ENCODE measurements around the gene CDC20. TPM values are rescaled to one million over a fixed set of nuclear protein-coding genes. Genes with fewer than 3 reads are reported as not detected.

Gene CDC20
- total and polyA plus RNA-seq, 4 donors, result 0.36 to 1.1 (median 0.84) TPM

- Histone ChIP-seq H3K36me3 (ENCODE audit: control insufficient read depth in 1 of 2, insufficient read depth in 2 of 2, low read length in 1 of 2) (no peaks in the 10 kb centered on the region), H3K27me3 (ENCODE audit: control insufficient read depth in 1 of 2, insufficient read depth in 2 of 2, low read length in 1 of 2) (no peaks in the 10 kb centered on the region), H3K27ac (ENCODE audit: low read depth in 1 of 2, low read length in 2 of 2) (no peak overlapping the region), H3K9me3 (ENCODE audit: control insufficient read depth, low read length) (no peaks in the 10 kb centered on the region), H3K4me1 (ENCODE audit: control insufficient read depth in 1 of 2, insufficient read depth in 2 of 2, low read length in 2 of 2) (no peaks in the 10 kb centered on the region), H3K4me3 (ENCODE audit: low read length in 2 of 2) (no peak overlapping the region)
- DNase-seq (peak; percentile 14 to 37), ATAC-seq (ENCODE audit: low FRiP score) (no peak)
- intact Hi-C loops (cut with DNase I), result no loop called here
- 90 to 91% methylated on average over 10 of the region's 10 CpGs for WGBS, 2 donors
Measured at GRCh38 chr1:43315963-43316737, 42.6 kb upstream of the CDC20 start.

GRCh38 chr1:43316738-43317520 is 41.9 kb upstream of the CDC20 start:
- H3K36me3 ChIP-seq (ENCODE audit: control insufficient read depth in 1 of 2, insufficient read depth in 2 of 2, low read length in 1 of 2), result no peaks in the 10 kb centered on the region
- WGBS, 2 donors, result 88 to 90% methylated on average over 16 of the region's 16 CpGs
- no peak overlapping the region for H3K27ac ChIP-seq (ENCODE audit: low read depth in 1 of 2, low read length in 2 of 2)
- no peak for ATAC-seq (ENCODE audit: low FRiP score)
- peak; percentile 34 to 59 for DNase-seq
- H3K4me1 ChIP-seq (ENCODE audit: control insufficient read depth in 1 of 2, insufficient read depth in 2 of 2, low read length in 2 of 2), result no peaks in the 10 kb centered on the region
- intact Hi-C loops (cut with DNase I), result no loop called here
- no peak overlapping the region for H3K4me3 ChIP-seq (ENCODE audit: low read length in 2 of 2)
- no peaks in the 10 kb centered on the region for H3K9me3 ChIP-seq (ENCODE audit: control insufficient read depth, low read length)
- no peaks in the 10 kb centered on the region for H3K27me3 ChIP-seq (ENCODE audit: control insufficient read depth in 1 of 2, insufficient read depth in 2 of 2, low read length in 1 of 2)

- intact Hi-C loops (cut with DNase I), result no loop called here
- DNase-seq (peak; percentile 17 to 40), ATAC-seq (ENCODE audit: low FRiP score) (no peak)
- Histone ChIP-seq H3K36me3 (ENCODE audit: control insufficient read depth in 1 of 2, insufficient read depth in 2 of 2, low read length in 1 of 2) (no peaks in the 10 kb centered on the region), H3K27me3 (ENCODE audit: control insufficient read depth in 1 of 2, insufficient read depth in 2 of 2, low read length in 1 of 2) (no peaks in the 10 kb centered on the region), H3K27ac (ENCODE audit: low read depth in 1 of 2, low read length in 2 of 2) (no peak overlapping the region), H3K4me1 (ENCODE audit: control insufficient read depth in 1 of 2, insufficient read depth in 2 of 2, low read length in 2 of 2) (no peaks in the 10 kb centered on the region), H3K4me3 (ENCODE audit: low read length in 2 of 2) (no peak overlapping the region), H3K9me3 (ENCODE audit: control insufficient read depth, low read length) (no peaks in the 10 kb centered on the region)
- whole genome bisulfite sequencing, 2 donors, result 88 to 89% methylated on average over 15 of the region's 15 CpGs
Measured at GRCh38 chr1:43317817-43318471, 40.8 kb upstream of the CDC20 start.

GRCh38 chr1:43318831-43319230 is 40.0 kb upstream of the CDC20 start:
- intact Hi-C loops (cut with DNase I), result no loop called here
- WGBS, 2 donors, result 54 to 61% methylated on average over 4 of the region's 4 CpGs
- Histone ChIP-seq H3K4me1 (ENCODE audit: control insufficient read depth in 1 of 2, insufficient read depth in 2 of 2, low read length in 2 of 2) (no peaks in the 10 kb centered on the region), H3K27ac (ENCODE audit: low read depth in 1 of 2, low read length in 2 of 2) (no peak overlapping the region), H3K36me3 (ENCODE audit: control insufficient read depth in 1 of 2, insufficient read depth in 2 of 2, low read length in 1 of 2) (no peaks in the 10 kb centered on the region), H3K4me3 (ENCODE audit: low read length in 2 of 2) (no peak overlapping the region), H3K27me3 (ENCODE audit: control insufficient read depth in 1 of 2, insufficient read depth in 2 of 2, low read length in 1 of 2) (no peaks in the 10 kb centered on the region), H3K9me3 (ENCODE audit: control insufficient read depth, low read length) (no peaks in the 10 kb centered on the region)
- ATAC-seq (ENCODE audit: low FRiP score) (no peak), DNase-seq (peak in 1 of 2 donors; percentile 62)

GRCh38 chr1:43319288-43319687 is 39.5 kb upstream of the CDC20 start:
- DNase-seq (peak; percentile 3 to 39), ATAC-seq (ENCODE audit: low FRiP score) (no peak)
- Histone ChIP-seq H3K27ac (ENCODE audit: low read depth in 1 of 2, low read length in 2 of 2) (no peak overlapping the region), H3K36me3 (ENCODE audit: control insufficient read depth in 1 of 2, insufficient read depth in 2 of 2, low read length in 1 of 2) (no peaks in the 10 kb centered on the region), H3K9me3 (ENCODE audit: control insufficient read depth, low read length) (no peaks in the 10 kb centered on the region), H3K4me3 (ENCODE audit: low read length in 2 of 2) (no peak overlapping the region), H3K27me3 (ENCODE audit: control insufficient read depth in 1 of 2, insufficient read depth in 2 of 2, low read length in 1 of 2) (no peaks in the 10 kb centered on the region), H3K4me1 (ENCODE audit: control insufficient read depth in 1 of 2, insufficient read depth in 2 of 2, low read length in 2 of 2) (no peaks in the 10 kb centered on the region)
- intact Hi-C loops (cut with DNase I), result no loop called here
- WGBS, 2 donors, result 94 to 96% methylated on average over 5 of the region's 5 CpGs

GRCh38 chr1:43319766-43320165 is 39.0 kb upstream of the CDC20 start:
- ATAC-seq (ENCODE audit: low FRiP score), result no peak
- Histone ChIP-seq H3K27me3 (ENCODE audit: control insufficient read depth in 1 of 2, insufficient read depth in 2 of 2, low read length in 1 of 2) (no peaks in the 10 kb centered on the region), H3K4me3 (ENCODE audit: low read length in 2 of 2) (no peak overlapping the region), H3K36me3 (ENCODE audit: control insufficient read depth in 1 of 2, insufficient read depth in 2 of 2, low read length in 1 of 2) (no peaks in the 10 kb centered on the region), H3K27ac (ENCODE audit: low read depth in 1 of 2, low read length in 2 of 2) (no peak overlapping the region), H3K9me3 (ENCODE audit: control insufficient read depth, low read length) (peaks cover 3% of the 10 kb centered on the region), H3K4me1 (ENCODE audit: control insufficient read depth in 1 of 2, insufficient read depth in 2 of 2, low read length in 2 of 2) (no peaks in the 10 kb centered on the region)
- intact Hi-C loops (cut with DNase I), result no loop called here
- DNase-seq, result peak; percentile 16 to 17
- WGBS, 2 donors, result 67 to 81% methylated on average over 3 of the region's 3 CpGs

- peak; percentile 37 to 57 for DNase-seq
Measured at GRCh38 chr1:43321331-43321891, 37.4 kb upstream of the CDC20 start.

GRCh38 chr1:43322506-43322905 is 36.3 kb upstream of the CDC20 start:
- ATAC-seq (ENCODE audit: low FRiP score), result no peak
- intact Hi-C loops (cut with DNase I), result no loop called here
- Histone ChIP-seq H3K27ac (ENCODE audit: low read depth in 1 of 2, low read length in 2 of 2) (no peak overlapping the region), H3K4me3 (ENCODE audit: low read length in 2 of 2) (no peak overlapping the region), H3K36me3 (ENCODE audit: control insufficient read depth in 1 of 2, insufficient read depth in 2 of 2, low read length in 1 of 2) (no peaks in the 10 kb centered on the region), H3K27me3 (ENCODE audit: control insufficient read depth in 1 of 2, insufficient read depth in 2 of 2, low read length in 1 of 2) (no peaks in the 10 kb centered on the region), H3K4me1 (ENCODE audit: control insufficient read depth in 1 of 2, insufficient read depth in 2 of 2, low read length in 2 of 2) (no peaks in the 10 kb centered on the region), H3K9me3 (ENCODE audit: control insufficient read depth, low read length) (peaks cover 3% of the 10 kb centered on the region)
- DNase-seq, result peak in 1 of 2 donors; percentile 42
- WGBS, 2 donors, result 91 to 92% methylated on average over 5 of the region's 5 CpGs

More at GRCh38 chr1:43321331-43321891, 37.4 kb upstream of the CDC20 start:
- no peaks in the 10 kb centered on the region for H3K27me3 ChIP-seq (ENCODE audit: control insufficient read depth in 1 of 2, insufficient read depth in 2 of 2, low read length in 1 of 2)
- no peaks in the 10 kb centered on the region for H3K4me1 ChIP-seq (ENCODE audit: control insufficient read depth in 1 of 2, insufficient read depth in 2 of 2, low read length in 2 of 2)
- 94 to 95% methylated on average over 16 of the region's 16 CpGs for WGBS, 2 donors
- intact Hi-C loops (cut with DNase I), result no loop called here
- H3K36me3 ChIP-seq (ENCODE audit: control insufficient read depth in 1 of 2, insufficient read depth in 2 of 2, low read length in 1 of 2), result no peaks in the 10 kb centered on the region
- ATAC-seq (ENCODE audit: low FRiP score), result no peak
- H3K27ac ChIP-seq (ENCODE audit: low read depth in 1 of 2, low read length in 2 of 2), result no peak overlapping the region
- peaks cover 3% of the 10 kb centered on the region for H3K9me3 ChIP-seq (ENCODE audit: control insufficient read depth, low read length)
- no peak overlapping the region for H3K4me3 ChIP-seq (ENCODE audit: low read length in 2 of 2)

All from aorta (tissue), 5 donors.